GM21367 (cell line): ENCODE results near the gene TP53AIP1.
A peak's percentile ranks its signal among the peaks of the same experiment; 100 is the strongest.

Experiments used
- ATAC-seq: cut with Tn5 transposase; IDR thresholded peaks from one replicate; pipeline ENCODE4 v1.9.1; 2021; ENCODE audit not compliant: unreplicated experiment

The TP53AIP1 gene

GRCh38 chr11:128906185-128907050, 36.3 kb downstream of the TP53AIP1 start:
- ATAC-seq = no peak

- ATAC-seq = peak; percentile 36
These were observed 37.1 kb downstream of the TP53AIP1 start for GRCh38 chr11:128905345-128906184.

- peak; percentile 27 for ATAC-seq
These were observed 37.9 kb downstream of the TP53AIP1 start for GRCh38 chr11:128904656-128905344.

GRCh38 chr11:128904303-128904655, 38.4 kb downstream of the TP53AIP1 start:
- ATAC-seq = no peak

GRCh38 chr11:128903248-128904061, 39.2 kb downstream of the TP53AIP1 start:
- ATAC-seq = no peak

- ATAC-seq = no peak
These were observed 40.1 kb downstream of the TP53AIP1 start for GRCh38 chr11:128902515-128903066.

- ATAC-seq = no peak
These were observed 40.8 kb downstream of the TP53AIP1 start for GRCh38 chr11:128901653-128902514.

- no peak for ATAC-seq
These were observed 42.2 kb downstream of the TP53AIP1 start for GRCh38 chr11:128900468-128900867.

GRCh38 chr11:128898580-128899344, 43.9 kb downstream of the TP53AIP1 start:
- no peak for ATAC-seq

- no peak for ATAC-seq
These were observed 44.8 kb downstream of the TP53AIP1 start for GRCh38 chr11:128897826-128898225.

GRCh38 chr11:128896356-128896755, 46.3 kb downstream of the TP53AIP1 start:
- ATAC-seq = no peak

- no peak for ATAC-seq
These were observed 47.1 kb downstream of the TP53AIP1 start for GRCh38 chr11:128895526-128895925.

- ATAC-seq = no peak
These were observed 48.0 kb downstream of the TP53AIP1 start for GRCh38 chr11:128894685-128895084.

- no peak for ATAC-seq
These were observed 48.4 kb downstream of the TP53AIP1 start for GRCh38 chr11:128894286-128894681.

GRCh38 chr11:128893578-128894285, 48.9 kb downstream of the TP53AIP1 start:
- peak; percentile 82 for ATAC-seq

GRCh38 chr11:128892866-128893565, 49.7 kb downstream of the TP53AIP1 start:
- ATAC-seq = no peak

GRCh38 chr11:128891913-128892398, 50.7 kb downstream of the TP53AIP1 start:
- ATAC-seq = no peak
